DMS114 treated with DMSO at 0.1 percent for 48 hours (cell line): ENCODE data around the gene ZNF665.
"Not testable (repeated sequence)": the region's sequence is repeated elsewhere in the genome, so short reads cannot be mapped to it uniquely, and the experiment has no call there.

Experiments used
- DNase-seq: peaks from one replicate; lab custom pipeline; 2025; ENCODE audit not compliant: unreplicated experiment; lab: John Stamatoyannopoulos, UW

The ZNF665 gene

DNA sequence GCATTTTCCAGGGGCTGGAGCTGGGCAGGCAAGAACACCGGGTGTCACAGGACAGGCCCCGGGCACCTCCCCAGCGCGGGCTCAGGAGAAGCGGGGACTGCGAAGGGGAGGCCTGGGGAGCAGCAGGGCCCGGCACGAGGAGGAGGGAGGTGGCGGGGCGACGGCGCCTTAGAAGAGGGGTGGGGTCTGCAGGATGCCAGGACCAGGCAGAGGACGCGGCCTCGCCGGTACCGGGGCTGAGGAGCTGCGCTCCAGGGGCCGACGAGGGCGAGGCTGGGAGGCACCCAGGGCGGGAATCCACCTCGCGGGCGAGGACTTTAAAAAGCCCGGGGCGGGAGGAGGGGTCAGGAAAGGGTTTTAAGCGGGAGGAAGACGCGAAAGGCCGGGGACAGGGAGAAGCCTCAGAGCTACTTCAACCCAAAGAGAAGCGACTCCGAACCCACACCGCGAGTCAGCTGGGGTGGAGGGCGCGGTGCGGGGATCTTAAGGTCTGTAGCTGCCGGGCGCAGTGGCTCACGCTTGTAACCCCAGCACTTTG is 35.0 kb downstream of the ZNF665 start:
- DNase-seq, result no peak

DNA sequence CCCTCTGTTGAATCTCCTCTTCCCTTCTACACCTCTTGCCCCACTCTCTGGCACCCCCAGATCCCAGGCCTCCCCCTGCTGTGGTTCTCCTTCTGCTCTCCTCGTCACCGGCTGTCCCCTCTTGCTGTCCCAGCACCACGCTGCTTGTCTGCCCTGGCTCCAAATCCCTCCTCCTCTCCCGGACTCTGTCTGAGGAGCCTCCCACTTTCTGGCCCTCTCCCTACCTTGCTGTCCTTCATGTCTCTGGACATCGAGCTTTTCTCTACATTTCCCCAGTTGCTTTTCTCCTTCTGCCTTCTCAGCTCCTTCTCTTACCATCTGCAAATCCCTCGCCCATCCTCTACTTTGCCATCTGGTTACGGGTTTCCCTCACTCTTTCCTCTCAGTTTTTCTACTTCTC is 35.5 kb downstream of the ZNF665 start:
- peak; percentile 24 for DNase-seq

DNA sequence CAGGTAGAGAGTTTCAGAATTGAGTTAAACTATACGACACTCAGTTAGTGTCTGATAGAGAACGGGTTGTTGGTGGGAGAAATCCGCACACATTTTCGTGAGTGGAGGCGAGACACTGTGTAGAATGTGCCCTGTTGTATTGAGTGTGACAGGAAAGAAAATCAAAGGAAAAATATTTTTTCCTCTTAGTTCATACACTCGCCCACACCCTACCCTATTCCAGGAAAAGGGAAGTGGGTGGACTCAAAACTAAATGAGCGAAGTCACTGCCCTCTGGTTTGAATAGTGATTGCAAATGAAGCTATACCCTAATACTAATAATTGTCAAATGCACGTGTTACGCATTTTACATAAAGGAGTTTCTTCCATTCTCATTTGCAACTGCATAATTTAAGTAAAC is 36.3 kb downstream of the ZNF665 start:
- DNase-seq, result no peak

DNA sequence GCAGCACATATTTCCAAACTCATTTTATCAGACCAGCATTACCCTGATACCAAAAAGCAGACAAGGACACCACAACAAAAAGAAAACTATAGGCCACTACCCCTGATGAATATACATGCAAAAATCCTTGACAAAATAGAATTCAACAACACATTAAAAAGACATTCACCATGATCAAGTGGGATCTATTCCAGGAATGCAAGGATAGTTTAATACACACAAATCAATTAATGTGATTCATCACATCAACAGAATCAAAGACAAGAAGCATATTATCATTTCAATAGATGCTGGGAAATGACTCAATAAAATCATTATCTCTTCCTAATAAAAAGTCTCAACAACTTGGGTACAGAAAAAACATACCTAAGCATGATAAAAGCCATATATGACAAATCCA is 45.5 kb downstream of the ZNF665 start:
- no peak for DNase-seq

DNA sequence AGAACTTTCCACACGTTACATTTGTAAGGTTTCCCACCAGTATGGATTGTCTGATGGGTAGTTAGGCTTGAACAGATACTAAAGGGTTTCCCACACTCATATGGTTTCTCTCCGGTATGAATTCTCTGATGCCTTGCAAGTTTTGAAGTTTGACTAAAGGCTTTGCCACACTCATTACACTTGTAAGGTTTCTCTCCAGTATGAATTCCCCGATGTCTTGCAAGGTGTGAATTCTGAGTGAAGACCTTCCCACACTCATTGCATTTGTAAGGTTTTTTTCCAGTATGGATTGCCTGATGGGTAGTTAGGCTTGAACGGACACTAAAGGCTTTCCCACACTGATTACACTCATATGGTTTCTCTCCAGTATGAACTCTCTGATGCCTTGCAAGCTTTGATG is 52.8 kb downstream of the ZNF665 start:
- DNase-seq, result no peak

DNA sequence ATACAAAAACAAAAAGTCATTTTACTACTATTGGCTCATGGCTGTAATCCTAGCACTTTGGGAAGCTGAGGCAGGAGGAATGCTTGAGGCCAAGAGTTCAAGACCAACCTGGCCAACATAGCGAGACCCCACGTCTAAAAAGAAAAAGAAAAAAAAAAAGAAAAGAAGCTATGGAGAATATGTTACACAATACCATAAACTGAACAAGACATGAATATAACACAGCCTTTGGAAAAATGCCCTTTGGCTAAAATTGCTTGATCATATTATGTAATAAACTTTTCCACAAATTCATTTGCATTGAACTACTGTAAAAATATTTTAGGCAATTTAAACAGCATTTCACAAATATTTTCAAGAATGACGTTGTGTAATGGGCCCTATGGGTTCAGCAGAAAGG is 56.7 kb downstream of the ZNF665 start:
- no peak for DNase-seq

DNA sequence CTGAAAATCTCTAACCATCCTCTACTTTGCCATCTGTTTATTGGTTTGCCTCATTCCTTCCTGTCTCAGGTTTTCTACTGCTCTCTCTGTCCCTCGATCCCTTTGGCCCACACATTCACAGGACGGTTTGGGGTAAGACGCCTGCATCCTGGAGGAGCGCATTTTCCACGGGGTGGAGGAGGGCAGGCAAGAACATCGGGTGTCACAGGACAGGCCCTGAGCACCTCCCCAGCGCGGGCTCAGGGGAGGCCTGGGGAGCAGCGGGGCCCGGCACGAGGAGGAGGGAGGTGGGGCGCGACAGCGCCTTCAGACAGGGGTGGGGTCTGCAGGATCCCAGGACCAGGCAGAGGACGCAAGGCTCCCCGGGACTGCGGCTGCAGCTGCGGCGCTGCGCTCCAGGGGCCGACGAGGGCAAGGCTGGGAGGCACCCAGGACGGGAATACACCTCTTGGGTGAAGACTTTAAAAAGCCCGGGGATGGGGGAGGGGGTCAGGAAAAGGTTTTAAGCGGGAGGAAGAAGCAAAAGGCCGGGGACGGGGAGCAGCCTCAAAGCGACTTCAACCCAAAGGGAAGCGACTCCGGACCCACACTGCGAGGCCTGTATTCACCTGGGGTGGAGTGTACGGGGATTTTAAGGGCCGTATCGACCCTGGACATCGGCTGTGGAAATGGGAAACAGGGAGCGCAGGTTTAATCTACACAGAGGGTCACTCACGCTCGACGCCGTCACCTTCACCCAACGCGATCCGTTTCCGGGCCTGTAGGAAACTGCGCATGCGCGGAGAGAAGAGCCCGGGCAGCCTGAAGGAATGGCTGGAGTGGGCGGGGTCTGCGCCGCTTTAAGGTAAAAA is 60.8 kb downstream of the ZNF665 start, which contains the start of gene ZNF415:
Gene ZNF415 (minus strand): TSS at position 770 of the 851 bp plus-strand sequence. CDS start 10,234 bp downstream, outside the sequence.
- DNase-seq, result peak; percentile 86

DNA sequence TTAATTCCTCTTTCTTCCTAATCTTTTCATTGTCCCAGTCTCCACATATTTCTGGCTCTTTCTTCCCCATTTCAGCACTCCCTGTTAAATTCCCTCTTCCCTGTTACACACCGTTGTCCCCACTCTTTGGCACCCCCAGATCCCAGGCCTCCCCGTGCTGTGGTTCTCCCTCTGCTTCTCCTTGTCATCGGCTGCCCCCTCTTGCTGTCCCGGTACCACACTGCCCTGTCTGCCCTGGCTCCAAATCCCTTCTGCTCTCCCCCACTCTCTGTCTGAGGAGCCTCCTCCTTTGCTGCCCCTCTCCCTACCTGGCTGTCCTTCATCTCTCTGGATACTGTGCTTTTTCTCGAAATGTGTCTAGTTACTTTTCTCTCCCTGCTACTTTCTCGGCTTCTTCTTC is 61.4 kb downstream of the ZNF665 start:
- DNase-seq, result no peak

DNA sequence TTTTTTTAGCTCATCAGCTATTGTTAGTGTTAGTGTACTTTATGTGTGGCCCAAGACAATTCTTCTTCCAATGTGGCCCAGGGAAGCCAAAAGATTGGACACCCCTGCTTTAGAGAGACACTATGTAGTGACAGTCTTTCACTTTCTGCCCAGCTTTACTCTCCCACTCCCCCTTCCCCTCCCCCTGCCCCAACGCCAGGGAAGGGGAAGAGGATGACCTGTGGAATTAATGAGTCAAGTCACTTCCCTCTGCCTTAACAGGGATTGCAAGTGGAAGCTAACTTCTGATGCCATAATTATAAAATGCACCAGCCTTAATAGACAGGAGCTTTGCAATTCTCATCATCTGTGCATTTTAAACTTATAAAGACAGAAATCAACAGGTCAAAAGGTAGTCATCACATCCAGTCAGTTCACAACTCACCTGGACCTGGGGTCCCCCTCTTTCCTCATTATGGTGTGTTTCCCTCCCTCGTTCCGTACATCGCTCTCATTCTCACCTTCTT is 62.0 kb downstream of the ZNF665 start:
- DNase-seq, result no peak

DNA sequence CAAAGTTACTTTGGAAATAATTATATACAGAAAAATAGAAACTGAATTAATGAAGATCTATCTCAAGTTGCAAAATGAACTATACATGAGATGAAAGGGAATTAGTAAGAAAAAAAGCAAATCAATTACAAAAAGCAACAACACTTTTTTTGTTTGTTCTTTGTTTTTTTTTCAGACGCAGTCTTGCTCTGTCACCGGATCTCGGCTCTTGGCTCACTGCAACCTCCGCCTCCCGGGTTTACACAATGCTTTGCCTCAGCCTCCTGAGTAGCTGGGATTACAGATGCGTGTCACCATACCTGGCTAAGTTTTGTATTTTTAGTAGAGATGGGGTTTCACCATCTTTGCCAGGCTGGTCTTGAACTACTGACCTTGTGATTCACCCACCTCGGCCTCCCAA is 62.7 kb downstream of the ZNF665 start:
- DNase-seq, result no peak

DNA sequence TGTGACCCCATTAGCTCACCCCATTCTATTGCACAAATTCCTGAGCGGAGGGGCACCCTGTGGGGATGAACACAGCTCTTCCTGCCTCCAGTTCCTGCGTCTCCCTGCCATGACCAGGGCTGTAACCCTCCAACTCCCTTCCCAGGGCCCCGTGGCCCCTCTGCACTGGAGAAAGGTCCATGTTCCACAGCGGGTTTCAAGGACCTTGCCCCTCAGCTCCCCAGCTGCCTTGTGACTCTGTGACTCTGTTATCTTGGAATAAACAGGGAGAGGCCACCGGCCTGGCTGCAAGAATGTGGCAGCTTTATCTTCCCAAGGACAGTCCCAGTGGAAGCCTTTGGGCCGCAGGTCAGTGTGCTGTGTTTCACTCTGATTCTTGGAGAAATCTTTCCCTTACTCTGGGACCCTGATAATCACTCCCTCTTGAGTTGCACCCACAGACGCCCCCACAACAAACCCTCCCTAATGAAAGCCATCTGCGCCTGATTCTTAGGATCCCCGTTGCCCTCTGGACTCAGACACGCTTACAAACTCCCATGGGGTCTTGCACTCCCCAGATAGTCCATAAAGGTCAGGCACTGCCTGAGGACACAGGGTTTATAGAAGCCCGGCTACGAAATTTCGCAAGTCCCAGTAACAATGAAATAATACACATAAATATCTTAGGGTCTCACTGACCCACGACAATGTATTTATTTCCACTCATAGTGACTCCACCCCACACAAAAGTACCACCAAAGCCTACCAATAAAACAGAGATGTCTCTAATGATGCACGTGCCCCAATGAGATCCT is 66.2 kb downstream of the ZNF665 start:
- not testable (repeated sequence) for DNase-seq

DNA sequence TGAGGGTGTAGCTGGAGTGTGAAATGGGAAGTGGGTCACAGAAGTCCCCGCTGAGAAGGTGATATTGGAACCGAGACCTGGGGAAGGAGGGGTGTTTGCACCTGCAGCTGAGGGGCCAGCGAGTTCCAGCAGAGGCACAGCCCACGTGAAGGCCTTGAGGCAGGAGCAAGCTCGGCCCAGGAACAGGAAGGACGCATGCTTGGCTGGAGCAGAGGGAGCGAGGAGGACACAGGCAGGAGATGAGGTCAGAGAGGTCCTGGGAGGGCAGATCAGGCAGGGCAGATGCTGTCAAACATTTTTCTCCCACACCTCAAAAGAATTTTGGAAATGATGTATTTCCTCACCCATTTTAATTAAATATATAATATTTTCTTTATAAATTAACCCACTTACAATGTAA is 69.8 kb downstream of the ZNF665 start:
- DNase-seq, result no peak
